HG02970 (cell line): Measurements from ENCODE around the gene CLEC2D.
A peak's percentile ranks its signal among the peaks of the same experiment; 100 is the strongest.
"Not testable (repeated sequence)": the region's sequence is repeated elsewhere in the genome, so short reads cannot be mapped to it uniquely, and the experiment has no call there.

ENCODE experiments used
- ATAC-seq: cut with Tn5 transposase; IDR thresholded peaks from one replicate; pipeline ENCODE4 v1.9.1; 2021; ENCODE audit warnings: mild to moderate bottlenecking, moderate library complexity, moderate number of reproducible peaks; ENCODE audit not compliant: unreplicated experiment, low FRiP score

Gene CLEC2D

GRCh38 chr12:9669534-9669933, at the start of gene CLEC2D:
CLEC2D (plus strand) TSS chr12:9669713; CDS start chr12:9669735, 22 bp downstream.
- no peak for ATAC-seq

- no peak for ATAC-seq
Measured at GRCh38 chr12:9625019-9625418, 44.5 kb upstream of the CLEC2D start.

- no peak for ATAC-seq
Measured at GRCh38 chr12:9626291-9626690, 43.2 kb upstream of the CLEC2D start.

- ATAC-seq = no peak
Measured at GRCh38 chr12:9626821-9627220, 42.7 kb upstream of the CLEC2D start.

GRCh38 chr12:9632766-9633165, 36.7 kb upstream of the CLEC2D start:
- ATAC-seq = no peak

- ATAC-seq = no peak
Measured at GRCh38 chr12:9634177-9634803, 35.2 kb upstream of the CLEC2D start.

GRCh38 chr12:9634969-9635754, 34.4 kb upstream of the CLEC2D start:
- ATAC-seq = no peak

GRCh38 chr12:9636150-9636850, 33.2 kb upstream of the CLEC2D start:
- no peak for ATAC-seq

GRCh38 chr12:9636851-9637206, 32.7 kb upstream of the CLEC2D start:
- ATAC-seq = no peak

- no peak for ATAC-seq
Measured at GRCh38 chr12:9640024-9640423, 29.5 kb upstream of the CLEC2D start.

GRCh38 chr12:9642606-9643265, 26.8 kb upstream of the CLEC2D start:
- ATAC-seq = no peak

- no peak for ATAC-seq
Measured at GRCh38 chr12:9643266-9643660, 26.2 kb upstream of the CLEC2D start.

GRCh38 chr12:9644985-9645551, 24.4 kb upstream of the CLEC2D start:
- not testable (repeated sequence) for ATAC-seq

GRCh38 chr12:9646794-9647781, 22.4 kb upstream of the CLEC2D start:
- no peak for ATAC-seq

GRCh38 chr12:9647825-9648700, 21.4 kb upstream of the CLEC2D start:
- ATAC-seq = peak; percentile 67

GRCh38 chr12:9648701-9649531, 20.6 kb upstream of the CLEC2D start:
- ATAC-seq = no peak

- ATAC-seq = no peak
Measured at GRCh38 chr12:9649532-9649940, 20.0 kb upstream of the CLEC2D start.

GRCh38 chr12:9650151-9650576, 19.3 kb upstream of the CLEC2D start:
- ATAC-seq = no peak
